Liver (tissue), 9 donors: ENCODE measurements around the gene ITFG1. TPM values are rescaled to one million over a fixed set of nuclear protein-coding genes. Genes with fewer than 3 reads are reported as not detected.

ENCODE experiments used
- DNase-seq: peaks from one replicate; pipeline ENCODE4 v3.0.0-alpha.2; 2017; ENCODE audit warnings: low spot score
- H3K27ac ChIP-seq, 2 donors: one replicate each; pipeline ENCODE4 v1.7.0; 2013; ENCODE audit warnings: inconsistent platforms in 2 of 2, low read length in 2 of 2, control low read depth in 1 of 2, low read depth in 1 of 2, mild to moderate bottlenecking in 1 of 2
- H3K27me3 ChIP-seq, 4 donors: one replicate each; pipeline versions ENCODE4 v1.6.1 to v1.7.0; 2013; ENCODE audit warnings: low read length in 3 of 4, inconsistent platforms in 1 of 4, mild to moderate bottlenecking in 1 of 4, moderate library complexity in 1 of 4; ENCODE audit not compliant: control insufficient read depth in 4 of 4, insufficient read depth in 4 of 4
- H3K36me3 ChIP-seq, 4 donors: one replicate each; pipeline versions ENCODE4 v1.6.1 to v1.7.0; 2013; ENCODE audit warnings: low read length in 3 of 4, mild to moderate bottlenecking in 3 of 4, low read depth in 1 of 4, moderate library complexity in 1 of 4; ENCODE audit not compliant: control insufficient read depth in 4 of 4, insufficient read depth in 3 of 4
- H3K4me1 ChIP-seq, 4 donors: one replicate each; pipeline versions ENCODE4 v1.6.1 to v1.7.0; 2013; ENCODE audit warnings: low read length in 3 of 4, mild to moderate bottlenecking in 3 of 4, moderate library complexity in 1 of 4; ENCODE audit not compliant: control insufficient read depth in 4 of 4, insufficient read depth in 4 of 4
- H3K4me3 ChIP-seq, 3 donors: one replicate each; pipeline versions ENCODE4 v1.6.1 to v1.7.0; 2013; ENCODE audit warnings: low read length in 3 of 3, control low read depth in 1 of 3, low read depth in 1 of 3, mild to moderate bottlenecking in 1 of 3
- H3K9ac ChIP-seq, 2 donors: one replicate each; pipeline ENCODE4 v1.7.0; 2013; ENCODE audit warnings: low read length in 2 of 2, mild to moderate bottlenecking in 2 of 2, moderate library complexity in 2 of 2, control low read depth in 1 of 2, low read depth in 1 of 2
- H3K9me3 ChIP-seq, 4 donors: one replicate each; pipeline versions ENCODE4 v1.6.1 to v1.7.0; 2013; ENCODE audit warnings: low read length in 3 of 4; ENCODE audit not compliant: control insufficient read depth in 4 of 4
- ATF3 ChIP-seq: IDR thresholded peaks from 2 replicates; pipeline ENCODE4 v1.6.1; 2016; ENCODE audit warnings: antibody characterized with exemption
- CTCF ChIP-seq: fragments of 150-350 bp; IDR thresholded peaks from 2 replicates; pipeline ENCODE4 v1.5.1; 2017; ENCODE audit warnings: improper control_type of control experiment, low read depth, low read length; ENCODE audit not compliant: missing input control
- EGR1 ChIP-seq, 2 donors: IDR thresholded peaks; 2 replicates each; pipeline ENCODE4 v1.6.1; 2016 to 2018; ENCODE audit warnings: antibody characterized with exemption in 2 of 2, low read depth in 2 of 2
- FOXA1 ChIP-seq: IDR thresholded peaks from 2 replicates; pipeline ENCODE4 v1.6.1; 2016; ENCODE audit warnings: antibody characterized with exemption
- FOXA2 ChIP-seq: IDR thresholded peaks from 2 replicates; pipeline ENCODE4 v1.6.1; 2016; ENCODE audit warnings: antibody characterized with exemption
- GABPA ChIP-seq, 2 donors: IDR thresholded peaks in 1 of 2; conservative IDR thresholded peaks in 1 of 2; 2 replicates each; pipeline ENCODE4 v1.6.1; 2016; ENCODE audit warnings: antibody characterized with exemption in 2 of 2, mild to moderate bottlenecking in 1 of 2, moderate library complexity in 1 of 2
- HNF4A ChIP-seq, 2 donors: conservative IDR thresholded peaks; 2 replicates each; pipeline ENCODE4 v1.6.1; 2016; ENCODE audit warnings: antibody characterized with exemption in 2 of 2, mild to moderate bottlenecking in 2 of 2
- HNF4G ChIP-seq: IDR thresholded peaks from 2 replicates; pipeline ENCODE4 v1.6.1; 2016; ENCODE audit warnings: antibody characterized with exemption
- JUND ChIP-seq, 2 donors: IDR thresholded peaks; 2 replicates each; pipeline ENCODE4 v1.6.1; 2016; ENCODE audit warnings: antibody characterized with exemption in 2 of 2
- MAX ChIP-seq: IDR thresholded peaks from 2 replicates; pipeline ENCODE4 v1.6.1; 2016; ENCODE audit warnings: antibody characterized with exemption
- NR2F2 ChIP-seq: IDR thresholded peaks from 2 replicates; pipeline ENCODE4 v1.6.1; 2016; ENCODE audit warnings: antibody characterized with exemption
- RAD21 ChIP-seq, 2 donors: IDR thresholded peaks; 2 replicates each; pipeline ENCODE4 v1.6.1; 2016; ENCODE audit warnings: antibody characterized with exemption in 2 of 2, mild to moderate bottlenecking in 2 of 2
- REST ChIP-seq: IDR thresholded peaks from 2 replicates; pipeline ENCODE4 v1.6.1; 2016; ENCODE audit warnings: antibody characterized with exemption, mild to moderate bottlenecking
- RXRA ChIP-seq, 2 donors: IDR thresholded peaks; 2 replicates each; pipeline ENCODE4 v1.6.1; 2017 to 2018; ENCODE audit warnings: antibody characterized with exemption in 2 of 2, mild to moderate bottlenecking in 1 of 2
- SP1 ChIP-seq: IDR thresholded peaks from 2 replicates; pipeline ENCODE4 v1.6.1; 2018; ENCODE audit warnings: antibody characterized with exemption, mild to moderate bottlenecking
- TAF1 ChIP-seq: conservative IDR thresholded peaks from 2 replicates; pipeline ENCODE4 v1.6.1; 2016; ENCODE audit warnings: antibody characterized with exemption, mild to moderate bottlenecking
- YY1 ChIP-seq: IDR thresholded peaks from 2 replicates; pipeline ENCODE4 v1.6.1; 2016; ENCODE audit warnings: antibody characterized with exemption, mild to moderate bottlenecking
- ZBTB33 ChIP-seq: IDR thresholded peaks from 2 replicates; pipeline ENCODE4 v1.6.1; 2016; ENCODE audit warnings: antibody characterized with exemption
- polyA plus RNA-seq, 2 donors: library from polyadenylated mRNA; stranded (reverse) in 1 of 2; unstranded in 1 of 2; fragments of 200-250 nt in 1 of 2; fragments of >200 nt in 1 of 2; fragmentation: Nextera tagmentation in 1 of 2; extraction: Ambion mirVana in 1 of 2; gene quantifications; one replicate each; pipeline versions ENCODE4 v1.2.1 to v1.2.3, GENCODE V29; 2013 to 2015
- total RNA-seq, 2 donors: library from RNA; depleted of rRNA; stranded (reverse); fragments of >200 nt; gene quantifications; one replicate each; pipeline ENCODE4 v1.2.3, GENCODE V29; 2014
- donor health status: healthy.
- donor health status: healthy.
- donor health status: healthy.
- donor health status: healthy.
- donor health status: healthy.

ITFG1 gene
- total and polyA plus RNA-seq, 4 donors = 31.1 to 51.0 (median 36.5) TPM

GRCh38 chr16:47132308-47132707 is 328.6 kb downstream of the ITFG1 start:
- no peak overlapping the region for H3K9ac ChIP-seq
- H3K36me3 ChIP-seq = no peaks in the 10 kb centered on the region
- no peak overlapping the region for H3K4me3 ChIP-seq
- H3K9me3 ChIP-seq = peaks cover 0 to 5% (median 0%) of the 10 kb centered on the region in 4 donors
- DNase-seq = no peak
- peaks cover 0 to 4% (median 2%) of the 10 kb centered on the region in 4 donors for H3K27me3 ChIP-seq
- H3K4me1 ChIP-seq = no peaks in the 10 kb centered on the region
- no peak overlapping the region for H3K27ac ChIP-seq
- TF ChIP-seq RAD21 (IDR thresholded peaks at IDR 0.05) = no peak
- TF ChIP-seq JUND (IDR thresholded peaks at IDR 0.05) = no peak
- no peak for TF ChIP-seq CTCF
- no peak for TF ChIP-seq SP1
- no peak for TF ChIP-seq HNF4A (conservative IDR thresholded peaks at IDR 0.05)
- no peak for TF ChIP-seq RXRA (IDR thresholded peaks at IDR 0.05)
- no peak for TF ChIP-seq FOXA2
- TF ChIP-seq TAF1 = no peak
- no peak for TF ChIP-seq NR2F2
- no peak for TF ChIP-seq YY1
- no peak for TF ChIP-seq ZBTB33
- TF ChIP-seq GABPA (IDR thresholded peaks at IDR 0.05 in 1 of 2, conservative IDR thresholded peaks at IDR 0.05 in 1 of 2) = no peak
- TF ChIP-seq MAX = no peak
- no peak for TF ChIP-seq FOXA1
- no peak for TF ChIP-seq REST
- no peak for TF ChIP-seq ATF3
- TF ChIP-seq EGR1 (IDR thresholded peaks at IDR 0.05; ENCODE audit: low read depth in 2 of 2) = no peak
- TF ChIP-seq HNF4G = no peak
